ENCODE results near the gene GUCD1.
"Not testable (repeated sequence)": the region's sequence is repeated elsewhere in the genome, so short reads cannot be mapped to it uniquely, and the experiment has no call there.

GUCD1 gene

GRCh38 chr22:24554313-24555164 lies at the start of gene GUCD1:
Gene GUCD1, minus strand, starts transcription at chr22:24555138. Its CDS starts 147 bp downstream, at chr22:24554991.
- no peak for TF ChIP-seq EZH2phosphoT487 (conservative IDR thresholded peaks at IDR 0.05; ENCODE audit: low read length)
- TF ChIP-seq CTCF (IDR thresholded peaks at IDR 0.05; ENCODE audit: insufficient read depth, low read length, poor library complexity, severe bottlenecking): no peak
- no peaks in the 10 kb centered on the region for H3K9me2 ChIP-seq (replicated peaks; ENCODE audit: insufficient read depth, low read length)
- peak within 1 kb of the TSS; percentile 99 for H3K9ac ChIP-seq (ENCODE audit: low read length)
- no peaks in the 10 kb centered on the region for H3F3A ChIP-seq (ENCODE audit: insufficient read depth)
- peaks cover 17% of the 10 kb centered on the region for H3K36me3 ChIP-seq (ENCODE audit: low read length)
- peak within 1 kb of the TSS; percentile 97 for H3K4me3 ChIP-seq (ENCODE audit: insufficient read depth, low read length, poor library complexity, severe bottlenecking)
- H3K79me2 ChIP-seq (ENCODE audit: insufficient read depth, low read length): peaks cover 88% of the 10 kb centered on the region
- H2AFZ ChIP-seq (ENCODE audit: low read depth, low read length, severe bottlenecking): peak within 1 kb of the TSS; percentile 96
- peaks cover 5% of the 10 kb centered on the region; the same call in 1 of the 2 replicates for H4K20me1 ChIP-seq (ENCODE audit: low read depth, low read length)
- H3K27ac ChIP-seq (ENCODE audit: low read depth, low read length): peak within 1 kb of the TSS; percentile 89
- H3K27me3 ChIP-seq (ENCODE audit: low read length): no peaks in the 10 kb centered on the region
- H3K9me3 ChIP-seq (ENCODE audit: insufficient read depth, low read length): no peaks in the 10 kb centered on the region
- H3K4me2 ChIP-seq (ENCODE audit: low read depth, low read length, poor library complexity, severe bottlenecking): peak within 1 kb of the TSS; percentile 100

GRCh38 chr22:24603770-24604629 lies 49.1 kb upstream of the GUCD1 start:
- H4K20me1 ChIP-seq (ENCODE audit: low read depth, low read length); H3K4me2 ChIP-seq (ENCODE audit: low read depth, low read length, poor library complexity, severe bottlenecking); H3K9ac ChIP-seq (ENCODE audit: low read length); H3K79me2 ChIP-seq (ENCODE audit: insufficient read depth, low read length); H2AFZ ChIP-seq (ENCODE audit: low read depth, low read length, severe bottlenecking); H3K27ac ChIP-seq (ENCODE audit: low read depth, low read length); H3F3A ChIP-seq (ENCODE audit: insufficient read depth); H3K9me3 ChIP-seq (ENCODE audit: insufficient read depth, low read length); H3K4me3 ChIP-seq (ENCODE audit: insufficient read depth, low read length, poor library complexity, severe bottlenecking); H3K9me2 ChIP-seq (replicated peaks; ENCODE audit: insufficient read depth, low read length); H3K36me3 ChIP-seq (ENCODE audit: low read length); H3K27me3 ChIP-seq (ENCODE audit: low read length): not testable (repeated sequence)

- not testable (repeated sequence) for H3F3A ChIP-seq (ENCODE audit: insufficient read depth); H3K27ac ChIP-seq (ENCODE audit: low read depth, low read length); H3K36me3 ChIP-seq (ENCODE audit: low read length); H3K9ac ChIP-seq (ENCODE audit: low read length); H3K27me3 ChIP-seq (ENCODE audit: low read length); H2AFZ ChIP-seq (ENCODE audit: low read depth, low read length, severe bottlenecking); H3K9me3 ChIP-seq (ENCODE audit: insufficient read depth, low read length); H3K4me2 ChIP-seq (ENCODE audit: low read depth, low read length, poor library complexity, severe bottlenecking); H3K4me3 ChIP-seq (ENCODE audit: insufficient read depth, low read length, poor library complexity, severe bottlenecking); H4K20me1 ChIP-seq (ENCODE audit: low read depth, low read length); H3K9me2 ChIP-seq (replicated peaks; ENCODE audit: insufficient read depth, low read length); H3K79me2 ChIP-seq (ENCODE audit: insufficient read depth, low read length)
Observed at GRCh38 chr22:24602847-24603769, 48.2 kb upstream of the GUCD1 start, which contains the start of gene GGT1. Gene GGT1, plus strand, starts transcription at chr22:24603193. Its CDS starts 7,889 bp downstream, at chr22:24611082.

- H3K9me3 ChIP-seq (ENCODE audit: insufficient read depth, low read length); H3K36me3 ChIP-seq (ENCODE audit: low read length); H3K4me3 ChIP-seq (ENCODE audit: insufficient read depth, low read length, poor library complexity, severe bottlenecking); H3F3A ChIP-seq (ENCODE audit: insufficient read depth); H2AFZ ChIP-seq (ENCODE audit: low read depth, low read length, severe bottlenecking); H3K4me2 ChIP-seq (ENCODE audit: low read depth, low read length, poor library complexity, severe bottlenecking); H3K27ac ChIP-seq (ENCODE audit: low read depth, low read length); H4K20me1 ChIP-seq (ENCODE audit: low read depth, low read length); H3K79me2 ChIP-seq (ENCODE audit: insufficient read depth, low read length); H3K9me2 ChIP-seq (replicated peaks; ENCODE audit: insufficient read depth, low read length); H3K9ac ChIP-seq (ENCODE audit: low read length); H3K27me3 ChIP-seq (ENCODE audit: low read length): not testable (repeated sequence)
Observed at GRCh38 chr22:24602105-24602749, 47.3 kb upstream of the GUCD1 start.

All from SU-DHL-6 (cell line).